Stimulated activated CD8-positive, alpha-beta memory T cell treated with anti-CD3 and anti-CD28 coated beads, Interleukin-12 subunit alpha, Interleukin-12 subunit beta, amount 100 ng/mL, for 4 hours (primary cell): ENCODE results near the gene AKAP17A.
A peak's percentile ranks its signal among the peaks of the same experiment; 100 is the strongest.
"Not testable (repeated sequence)": the region's sequence is repeated elsewhere in the genome, so short reads cannot be mapped to it uniquely, and the experiment has no call there.

Experiments used
- DNase-seq: peaks from one replicate; pipeline ENCODE4 v3.0.0-alpha.2; 2020; ENCODE audit warnings: low read depth

The AKAP17A gene, protein sequence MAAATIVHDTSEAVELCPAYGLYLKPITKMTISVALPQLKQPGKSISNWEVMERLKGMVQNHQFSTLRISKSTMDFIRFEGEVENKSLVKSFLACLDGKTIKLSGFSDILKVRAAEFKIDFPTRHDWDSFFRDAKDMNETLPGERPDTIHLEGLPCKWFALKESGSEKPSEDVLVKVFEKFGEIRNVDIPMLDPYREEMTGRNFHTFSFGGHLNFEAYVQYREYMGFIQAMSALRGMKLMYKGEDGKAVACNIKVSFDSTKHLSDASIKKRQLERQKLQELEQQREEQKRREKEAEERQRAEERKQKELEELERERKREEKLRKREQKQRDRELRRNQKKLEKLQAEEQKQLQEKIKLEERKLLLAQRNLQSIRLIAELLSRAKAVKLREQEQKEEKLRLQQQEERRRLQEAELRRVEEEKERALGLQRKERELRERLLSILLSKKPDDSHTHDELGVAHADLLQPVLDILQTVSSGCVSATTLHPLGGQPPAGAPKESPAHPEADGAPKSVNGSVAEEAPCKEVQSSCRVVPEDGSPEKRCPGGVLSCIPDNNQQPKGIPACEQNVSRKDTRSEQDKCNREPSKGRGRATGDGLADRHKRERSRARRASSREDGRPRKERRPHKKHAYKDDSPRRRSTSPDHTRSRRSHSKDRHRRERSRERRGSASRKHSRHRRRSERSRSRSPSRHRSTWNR

DNA sequence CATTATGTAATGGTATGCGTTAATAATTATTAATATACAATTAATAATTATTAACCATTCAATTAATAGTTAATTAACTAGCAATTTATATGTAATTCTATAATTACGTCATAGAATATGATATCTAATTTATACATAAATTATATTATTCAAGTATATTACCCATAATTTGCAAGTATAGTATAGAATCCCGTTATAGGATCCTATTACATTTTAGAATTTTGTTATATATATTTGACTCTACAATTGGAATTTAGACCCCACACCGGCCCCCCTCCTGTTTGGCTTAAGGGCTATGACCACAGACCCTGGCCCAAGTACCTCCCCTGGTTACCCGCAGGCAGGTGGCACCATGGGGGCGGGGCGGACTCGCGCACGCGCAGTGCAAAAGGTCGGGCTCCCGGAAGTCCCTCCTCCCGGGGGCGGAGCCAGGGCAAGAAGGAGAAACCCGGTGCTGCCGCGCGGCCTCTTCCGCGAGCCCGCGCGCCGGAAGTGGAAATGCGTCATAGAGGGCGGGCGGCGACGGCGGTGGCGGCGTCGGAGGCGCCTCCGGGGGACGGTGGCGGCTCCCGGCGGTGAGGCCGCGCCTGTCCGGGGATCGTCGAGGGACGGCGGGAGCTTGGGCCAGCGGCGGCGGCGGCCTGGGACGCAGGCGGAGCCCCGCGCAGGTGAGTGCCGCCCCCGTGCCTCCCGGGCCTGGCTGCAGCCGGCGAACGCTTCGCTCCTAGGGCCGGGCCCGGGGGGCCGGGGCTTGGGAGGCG lies at the start of gene AKAP17A:
TSS of gene AKAP17A (plus strand) at position 503 of the 761 bp plus-strand sequence. CDS start 1,859 bp downstream, outside the sequence.
- DNase-seq, result peak; percentile 99

DNA sequence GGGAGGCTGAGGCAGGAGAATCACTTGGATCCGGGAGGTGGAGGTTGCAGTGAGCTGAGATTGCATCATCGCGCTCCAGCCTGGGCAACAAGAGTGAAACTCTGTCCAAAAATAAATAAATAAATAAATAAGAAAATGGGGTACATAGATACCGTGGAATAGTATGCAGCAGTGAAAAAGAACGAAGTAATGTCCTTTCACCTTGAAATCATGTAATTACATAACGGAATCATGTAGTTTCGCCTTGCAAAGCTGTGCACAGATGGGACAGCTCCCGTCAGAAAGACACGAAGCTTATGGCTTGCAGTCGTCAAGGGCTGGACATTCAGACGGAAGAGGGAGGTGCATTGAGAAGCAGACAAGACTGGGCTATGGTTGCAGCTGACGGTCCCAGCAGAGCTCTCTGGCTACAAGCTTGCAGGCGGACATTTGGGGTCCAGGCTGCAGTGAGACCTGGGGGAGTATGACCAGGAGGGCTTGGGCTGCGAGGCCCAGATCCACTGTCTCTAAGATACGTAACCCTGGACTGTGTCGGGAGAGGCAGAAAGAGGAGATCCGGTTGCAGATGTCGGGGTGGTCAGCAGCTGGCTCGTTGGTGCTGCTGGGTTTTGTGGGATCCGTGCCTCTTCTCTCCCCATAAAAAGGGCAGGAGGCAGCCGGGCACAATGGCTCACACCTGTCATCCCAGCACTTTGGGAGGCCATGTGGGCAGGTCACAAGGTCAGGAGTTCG lies 48.2 kb upstream of the AKAP17A start:
- DNase-seq, result no peak

DNA sequence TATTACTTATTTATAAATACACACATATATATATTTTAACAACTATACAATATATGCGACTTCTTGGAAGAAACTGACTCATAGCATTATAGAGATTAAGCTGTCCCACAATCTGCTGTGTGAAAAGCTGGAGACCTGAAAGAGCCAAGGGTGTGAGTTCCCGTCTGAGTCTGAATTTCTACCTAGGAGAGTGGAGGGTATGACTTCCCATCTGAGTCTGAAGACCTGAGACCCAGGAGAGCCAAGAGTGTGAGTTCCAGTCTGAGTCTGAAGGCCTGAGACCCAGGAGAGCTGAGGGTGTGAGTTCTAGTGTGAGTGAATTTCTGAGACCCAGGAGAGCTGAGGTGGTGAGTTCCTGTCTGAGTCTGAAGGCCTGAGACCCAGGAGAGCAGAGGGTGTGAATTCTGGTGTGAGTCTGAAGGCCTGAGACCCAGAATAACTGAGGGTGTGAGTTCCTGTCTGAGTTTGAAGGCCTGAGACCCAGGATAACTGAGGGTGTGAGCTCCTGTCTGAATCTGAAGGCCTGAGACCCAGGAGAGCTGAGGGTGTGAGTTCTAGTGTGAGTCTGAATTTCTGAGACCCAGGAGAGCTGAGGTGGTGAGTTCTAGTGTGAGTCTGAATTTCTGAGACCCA lies 45.5 kb upstream of the AKAP17A start:
- DNase-seq, result no peak

DNA sequence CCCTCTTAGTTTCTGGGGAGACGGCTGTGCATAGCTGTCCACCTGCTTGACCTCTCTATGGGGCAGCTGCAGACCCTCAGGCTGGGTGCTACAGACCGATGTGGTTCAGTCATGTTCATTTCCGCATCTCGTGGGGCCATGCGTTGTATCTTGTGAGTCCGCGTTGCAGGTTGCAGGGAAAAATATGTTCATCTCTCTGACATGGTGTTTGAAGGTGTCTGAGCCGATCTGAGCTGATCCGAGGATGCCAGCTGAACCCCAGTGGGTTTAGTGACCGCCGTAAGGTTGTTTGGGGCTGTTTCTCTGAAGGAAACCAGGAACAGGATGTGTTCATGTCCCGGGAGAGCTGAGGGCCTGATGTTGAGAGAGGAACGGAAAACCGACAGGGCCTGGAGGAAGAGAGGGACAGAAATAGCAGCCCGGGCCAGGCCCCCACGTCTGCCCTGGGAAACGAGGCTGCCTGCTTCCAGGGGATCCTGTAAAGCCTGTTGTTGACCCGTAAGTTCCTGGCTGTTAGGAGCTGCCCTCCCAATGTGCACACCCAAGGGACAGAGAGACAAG lies 44.6 kb upstream of the AKAP17A start:
- DNase-seq, result no peak

DNA sequence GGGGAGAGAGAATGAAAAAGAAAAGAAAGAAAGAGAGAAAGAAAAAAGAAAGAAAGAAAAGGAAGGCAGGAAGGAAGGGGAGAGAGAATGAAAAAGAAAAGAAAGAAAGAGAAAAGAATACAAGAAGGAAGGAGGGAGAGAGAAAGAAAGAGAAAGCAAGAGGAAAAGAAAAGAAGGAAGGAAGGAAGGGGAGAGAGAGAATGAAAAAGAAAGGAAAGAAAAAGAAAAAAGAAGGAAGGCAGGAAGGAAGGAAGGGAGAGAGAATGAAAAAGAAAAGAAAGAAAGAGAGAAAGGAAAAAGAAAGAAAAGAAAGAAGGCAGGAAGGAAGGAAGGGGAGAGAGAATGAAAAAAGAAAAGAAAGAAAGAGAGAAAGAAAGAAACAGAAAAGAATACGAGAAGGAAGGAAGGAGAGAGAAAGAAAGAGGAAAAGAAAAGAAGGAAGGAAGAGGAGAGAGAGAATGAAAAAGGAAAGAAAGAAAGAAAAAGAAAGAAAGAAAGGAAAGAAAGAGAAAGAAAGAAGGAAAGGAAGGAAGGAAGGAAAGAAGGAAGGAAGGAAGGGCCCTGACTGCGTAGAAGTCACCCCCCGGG lies 39.4 kb upstream of the AKAP17A start:
- no peak for DNase-seq

DNA sequence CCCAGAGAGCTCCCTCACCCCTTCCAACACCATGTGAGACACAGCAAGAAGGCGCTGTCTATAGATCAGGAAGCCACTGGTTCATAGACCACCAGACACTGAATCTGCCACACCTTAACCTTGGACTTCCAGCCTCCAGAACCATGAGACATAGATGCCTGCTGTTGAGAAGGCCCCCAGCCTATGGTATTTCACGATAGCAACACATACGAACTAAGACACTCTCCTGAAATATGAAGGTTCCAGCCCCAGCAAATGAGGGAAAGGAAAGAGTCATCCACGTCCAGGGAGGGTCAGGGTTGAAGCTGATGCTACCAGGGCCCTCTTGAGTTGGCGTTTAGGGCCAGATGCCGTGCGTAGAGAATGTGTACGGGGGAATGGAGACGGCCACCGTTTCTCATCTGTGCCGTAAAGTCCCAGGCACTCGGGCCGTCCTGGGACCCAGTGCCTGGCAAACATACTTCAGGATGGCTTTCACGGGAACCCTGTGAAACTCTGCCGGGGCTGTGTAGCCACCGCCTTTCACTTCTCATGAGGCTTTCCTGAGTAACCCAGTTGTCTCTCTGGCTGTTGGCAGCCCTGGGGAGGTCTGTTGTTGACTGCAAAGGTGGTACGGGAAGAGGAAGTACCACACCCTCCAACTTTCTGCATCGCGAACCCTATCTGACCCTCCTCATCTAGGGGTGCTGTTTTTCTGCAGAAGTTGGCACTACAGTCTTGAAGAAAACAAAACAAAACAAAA lies 36.8 kb upstream of the AKAP17A start:
- DNase-seq, result no peak

DNA sequence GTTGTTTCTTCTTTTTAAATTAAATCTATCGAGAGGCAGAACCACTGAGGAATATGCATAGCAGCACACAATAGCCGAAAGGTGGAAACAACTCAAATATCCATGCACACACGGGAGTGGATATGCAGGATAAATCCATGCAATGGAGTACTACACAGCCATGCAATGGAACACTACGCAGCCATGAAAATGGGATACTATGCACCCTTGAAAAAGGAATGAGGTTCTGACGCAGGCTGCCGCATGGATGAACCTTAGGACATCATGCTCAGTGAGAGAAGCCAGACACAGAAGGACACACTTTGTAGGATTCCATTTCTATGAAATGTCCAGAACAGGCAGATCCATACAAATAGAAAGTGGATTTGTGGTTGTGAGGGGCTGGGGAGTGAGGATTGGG lies 36.0 kb upstream of the AKAP17A start:
- DNase-seq, result no peak

DNA sequence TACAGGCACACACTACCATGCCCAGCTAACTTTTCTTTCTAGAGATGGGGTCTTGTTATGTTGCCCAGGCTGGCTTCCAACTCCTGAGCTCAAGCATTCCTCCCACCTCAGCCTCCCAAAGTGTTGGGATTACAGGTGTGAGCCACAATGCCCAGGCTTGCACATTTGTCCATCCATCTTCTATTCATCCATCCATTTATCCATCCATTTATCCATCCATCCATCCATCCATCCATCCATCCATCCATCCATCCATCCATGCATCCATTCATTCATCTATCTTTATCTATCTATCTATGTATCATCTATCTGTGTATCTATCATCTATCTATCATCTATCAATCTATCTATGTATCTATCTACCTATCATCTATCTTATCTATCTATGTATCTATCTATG lies 34.0 kb upstream of the AKAP17A start:
- not testable (repeated sequence) for DNase-seq

DNA sequence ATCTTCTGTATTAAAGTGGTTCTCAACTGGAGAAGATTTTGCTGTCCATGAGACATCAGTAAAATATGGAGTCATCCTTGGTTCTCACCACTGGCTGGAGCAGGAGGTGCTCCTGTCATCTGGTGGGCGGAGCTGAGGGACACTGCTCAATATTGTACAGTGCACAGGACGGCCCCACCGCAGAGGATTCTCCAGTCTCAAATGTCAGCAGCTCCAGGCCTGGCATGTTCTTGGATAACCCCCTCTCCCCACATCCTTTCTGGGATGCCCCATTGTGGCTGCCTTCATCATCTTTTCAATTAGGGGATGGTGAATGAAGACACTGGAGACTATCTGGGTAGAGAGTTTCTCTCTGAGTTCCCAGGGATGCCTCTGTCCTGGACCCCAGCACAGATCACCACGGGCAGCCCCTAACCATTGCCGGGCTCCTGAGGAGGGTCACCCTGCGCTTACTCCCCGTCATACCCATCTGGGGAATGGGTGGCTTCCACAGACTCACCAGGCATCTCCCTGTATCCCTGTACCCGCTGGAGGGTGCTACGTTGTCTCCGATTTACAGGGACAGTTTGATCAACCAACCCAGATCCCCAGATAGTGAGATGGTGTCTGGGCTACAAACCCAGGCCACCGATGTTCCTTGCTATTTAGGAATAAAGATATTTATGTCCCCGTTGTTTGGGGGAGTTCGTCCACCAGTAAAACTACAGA lies 32.5 kb upstream of the AKAP17A start:
- no peak for DNase-seq

DNA sequence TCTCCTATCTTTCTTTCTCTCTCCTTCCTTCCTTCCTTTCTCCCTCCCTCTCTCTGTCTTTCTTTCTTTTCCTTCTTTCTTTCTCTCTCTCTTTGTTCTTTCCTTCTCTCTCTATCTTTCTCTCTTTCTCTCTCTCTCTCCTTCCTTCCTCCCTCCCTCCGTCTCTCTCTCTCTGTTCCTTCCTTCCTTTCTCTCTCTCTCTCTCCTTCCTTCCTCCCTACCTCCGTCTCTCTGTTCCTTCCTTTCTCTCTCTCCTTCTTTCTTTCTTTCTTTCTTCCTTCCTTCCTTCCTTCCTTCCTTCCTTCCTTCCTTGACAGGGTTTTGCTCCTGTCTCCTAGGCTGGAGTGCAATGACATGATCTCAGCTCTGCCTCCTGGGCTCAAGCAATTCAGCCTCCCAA lies 30.2 kb upstream of the AKAP17A start:
- no peak for DNase-seq

DNA sequence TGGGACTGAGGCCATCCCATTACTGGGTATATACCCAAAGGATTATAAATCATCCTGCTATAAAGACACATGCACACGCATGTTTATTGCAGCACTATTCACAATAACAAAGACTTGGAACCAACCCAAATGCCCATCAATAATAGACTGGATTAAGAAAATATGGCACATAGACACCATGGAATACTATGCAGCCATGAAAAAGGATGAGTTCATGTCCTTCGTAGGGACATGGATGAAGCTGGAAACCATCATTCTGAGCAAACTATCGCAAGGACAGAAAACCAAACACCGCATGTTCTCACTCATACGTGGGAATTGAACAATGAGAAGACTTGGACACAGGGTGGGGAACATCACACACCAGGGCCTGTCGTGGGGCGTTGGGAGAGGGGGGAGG lies 27.3 kb upstream of the AKAP17A start:
- DNase-seq, result not testable (repeated sequence)

DNA sequence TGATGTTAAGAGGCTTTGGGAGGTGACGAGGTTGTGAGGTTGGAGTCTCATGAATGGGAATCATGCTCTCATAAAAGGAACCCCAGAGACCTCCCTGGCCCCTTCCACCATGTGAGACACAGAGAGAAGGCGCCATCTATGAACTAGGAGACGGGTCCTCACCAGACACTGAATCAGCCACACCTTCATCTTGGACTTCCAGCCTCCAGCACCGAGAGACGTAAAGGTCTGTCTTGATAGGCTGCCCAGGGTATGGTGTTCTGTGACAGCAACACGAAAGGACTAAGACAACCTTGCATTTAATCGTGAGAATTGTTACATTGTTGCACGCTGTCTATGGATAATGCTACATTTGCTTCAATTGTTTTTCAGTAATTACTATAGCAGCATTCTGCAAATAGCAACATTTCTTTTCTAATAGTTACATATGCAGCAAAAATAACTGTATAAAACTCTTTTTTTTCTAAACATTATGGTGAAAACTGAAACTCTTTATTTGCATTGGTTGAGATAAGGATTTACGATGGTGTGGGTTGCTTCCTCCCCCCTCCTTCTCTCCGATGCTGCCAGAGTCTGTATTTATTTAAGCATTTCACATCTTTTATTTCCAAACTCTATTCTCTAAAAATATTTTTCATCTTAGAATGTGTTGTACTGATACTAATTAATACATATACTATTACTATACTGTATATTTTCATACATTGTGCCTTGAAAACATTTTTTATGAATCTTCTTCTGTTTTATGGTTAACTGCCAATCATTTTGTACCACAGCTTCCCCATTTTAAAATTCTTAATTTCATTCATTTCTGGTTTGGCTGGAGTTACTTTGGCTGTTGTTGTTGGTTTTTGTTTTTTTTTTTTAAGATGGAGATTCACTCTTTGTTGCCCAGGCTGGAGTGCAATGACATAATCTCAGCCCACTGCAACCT lies 26.4 kb upstream of the AKAP17A start:
- no peak for DNase-seq

DNA sequence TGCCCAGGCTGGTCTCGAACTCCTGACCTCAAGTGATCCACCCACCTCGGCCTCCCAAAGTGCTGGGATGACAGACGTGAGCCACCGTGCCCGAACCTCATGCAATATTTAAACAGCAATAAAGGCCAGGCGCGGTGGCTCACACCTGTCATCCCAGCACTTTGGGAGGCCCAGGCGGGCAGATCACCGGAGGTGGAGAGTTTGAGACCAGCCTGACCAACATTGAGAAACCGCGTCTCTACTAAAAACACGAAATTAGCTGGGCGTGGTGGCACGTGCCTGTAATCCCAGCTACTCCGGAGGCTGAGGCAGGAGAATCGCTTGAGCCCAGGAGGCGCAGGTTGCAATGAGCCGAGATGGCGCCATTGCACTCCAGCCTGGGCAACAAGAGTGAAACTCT lies 17.2 kb upstream of the AKAP17A start:
- DNase-seq, result not testable (repeated sequence)

DNA sequence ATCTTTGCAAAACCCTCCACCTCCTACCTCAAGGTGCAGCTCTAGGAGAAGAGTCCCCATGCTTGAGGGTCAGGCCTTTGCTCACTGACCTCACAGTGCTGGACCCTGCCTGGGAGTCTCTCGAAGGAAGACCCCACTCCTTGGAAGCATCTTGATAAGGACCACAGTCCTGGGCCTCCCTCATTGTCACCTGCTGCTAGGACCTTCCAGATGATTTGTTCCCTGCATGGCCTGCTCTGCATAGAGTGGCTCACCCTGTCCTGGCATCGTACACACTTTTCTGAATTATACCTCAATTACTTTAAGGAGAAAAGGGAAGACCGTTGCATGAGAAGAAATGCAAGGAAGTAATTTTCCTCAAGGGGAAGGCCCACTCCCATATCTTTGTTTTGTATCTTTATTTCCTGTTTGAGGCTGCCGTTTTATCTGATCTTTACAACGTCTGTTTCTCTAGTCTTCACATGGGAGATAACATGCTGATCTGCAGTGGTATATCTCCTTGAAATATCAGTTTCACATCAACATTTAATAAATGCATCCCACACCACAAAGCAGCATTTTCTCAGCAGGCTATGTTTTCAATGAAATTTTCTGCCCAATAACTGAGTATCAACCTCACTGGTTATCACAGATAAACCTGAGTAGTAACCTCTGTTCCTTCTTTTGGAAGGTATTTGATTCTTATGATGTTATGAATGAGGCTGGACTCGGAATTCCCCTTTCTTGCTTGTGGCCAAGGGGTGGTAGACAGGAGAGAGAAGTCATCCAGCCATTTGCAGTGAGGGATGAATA lies 15.0 kb upstream of the AKAP17A start:
- no peak for DNase-seq

DNA sequence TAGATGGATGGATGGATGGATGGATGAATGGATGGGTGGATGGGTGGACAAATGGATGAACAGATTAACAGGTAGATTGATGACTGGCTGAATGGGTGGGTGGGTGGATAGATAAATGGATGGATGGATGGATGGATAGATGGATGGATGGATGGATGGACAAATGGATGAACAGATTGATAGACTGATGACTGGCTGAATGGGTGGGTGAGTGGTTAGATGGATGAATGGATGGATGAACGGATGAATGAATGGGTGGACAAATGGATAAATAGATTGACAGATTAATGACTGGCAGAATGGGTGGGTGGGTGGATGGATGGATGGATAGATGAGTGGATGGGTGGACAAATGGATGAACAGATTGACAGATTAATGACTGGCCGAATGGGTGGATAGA lies 13.6 kb upstream of the AKAP17A start:
- DNase-seq, result no peak

DNA sequence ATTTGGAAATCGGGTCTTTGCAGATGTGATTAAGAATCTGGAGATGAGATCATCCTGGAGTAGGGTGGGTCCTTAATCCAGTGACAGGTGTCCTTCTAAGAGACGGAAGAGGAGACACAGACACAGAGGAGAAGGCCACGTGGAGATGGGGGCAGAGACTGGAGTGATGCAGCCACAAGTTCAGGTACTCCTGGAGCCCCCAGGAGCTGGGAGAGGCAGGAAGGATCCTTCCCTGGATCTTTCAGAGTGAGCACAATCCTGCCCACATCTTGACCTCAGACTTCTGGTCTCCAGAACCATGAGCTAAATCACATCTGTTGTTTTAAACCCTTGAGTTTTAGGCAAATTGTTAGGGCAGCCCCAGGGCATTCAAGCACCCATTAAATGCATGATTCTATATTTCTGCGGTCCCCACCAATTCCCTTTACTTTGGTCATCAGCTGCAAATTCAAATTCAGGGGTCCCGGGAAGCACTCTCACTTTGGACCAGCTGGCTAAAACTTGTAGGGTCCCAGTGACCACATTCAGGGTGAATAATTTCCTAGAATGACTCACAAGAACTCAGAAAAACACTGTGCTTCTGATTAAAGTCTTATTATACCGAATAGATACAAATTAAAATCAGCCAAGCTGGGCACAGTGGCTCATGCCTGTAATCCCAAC lies 12.8 kb upstream of the AKAP17A start:
- DNase-seq, result no peak

DNA sequence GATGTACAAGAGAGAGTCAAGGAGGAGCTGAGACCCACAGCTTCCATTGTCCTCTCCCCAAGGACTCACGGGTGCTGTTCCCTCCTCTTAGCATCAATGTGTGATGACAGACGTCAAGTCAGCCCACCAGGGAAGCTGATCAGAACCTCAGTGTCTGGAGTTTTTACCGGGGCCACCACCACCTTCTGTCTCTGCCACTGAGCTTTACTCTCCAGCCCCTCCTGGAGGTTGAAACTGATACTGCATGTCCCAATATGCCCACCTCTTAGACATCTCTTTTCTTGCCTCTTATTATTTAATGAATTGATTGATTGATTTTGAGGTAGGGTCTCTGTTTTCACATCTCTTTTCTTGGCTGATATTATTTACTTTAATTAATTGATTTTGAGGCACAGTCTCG lies 10.3 kb upstream of the AKAP17A start:
- DNase-seq, result peak; percentile 26
